Neural progenitor cell (in vitro differentiated cells): Measurements from ENCODE around the gene AZU1. TPM values are rescaled to one million over a fixed set of nuclear protein-coding genes. Genes with fewer than 3 reads are reported as not detected.
"Not testable (repeated sequence)": the region's sequence is repeated elsewhere in the genome, so short reads cannot be mapped to it uniquely, and the experiment has no call there.

Experiments used
- DNase-seq: peaks from one replicate; pipeline ENCODE4 v3.0.0-alpha.2; 2016; ENCODE audit warnings: low spot score
- H2AFZ ChIP-seq: fragments of 200-600 bp; sonication (generic); replicated peaks from 2 replicates; pipeline ENCODE4 v1.6.1; 2016; ENCODE audit warnings: antibody characterized with exemption
- H3F3A ChIP-seq: fragments of 200-600 bp; sonication (generic); 2 replicates; pipeline ENCODE4 v1.6.1; 2016; ENCODE audit warnings: antibody characterized with exemption, low read depth
- H3K27ac ChIP-seq: fragments of 200-600 bp; sonication (generic); 2 replicates; pipeline ENCODE4 v1.5.1; 2016; ENCODE audit warnings: mild to moderate bottlenecking
- H3K27me3 ChIP-seq: fragments of 200-600 bp; sonication (generic); 2 replicates; pipeline ENCODE4 v1.6.1; 2016; ENCODE audit warnings: mild to moderate bottlenecking, moderate library complexity
- H3K36me3 ChIP-seq: fragments of 200-600 bp; sonication (generic); 2 replicates; pipeline ENCODE4 v1.5.1; 2016
- H3K4me1 ChIP-seq: fragments of 200-600 bp; sonication (generic); 2 replicates; pipeline ENCODE4 v1.6.1; 2016; ENCODE audit warnings: mixed run types
- H3K4me2 ChIP-seq: fragments of 200-600 bp; sonication (generic); 2 replicates; pipeline ENCODE4 v1.6.1; 2016
- H3K4me3 ChIP-seq: fragments of 200-600 bp; sonication (generic); 2 replicates; pipeline ENCODE4 v1.5.1; 2016
- H3K79me2 ChIP-seq: fragments of 200-600 bp; sonication (generic); 2 replicates; pipeline ENCODE4 v1.6.1; 2016; ENCODE audit warnings: low read depth
- H3K9ac ChIP-seq: fragments of 200-600 bp; sonication (generic); 2 replicates; pipeline ENCODE4 v1.6.1; 2016
- H3K9me3 ChIP-seq: fragments of 200-600 bp; sonication (generic); 2 replicates; pipeline ENCODE4 v1.5.1; 2016; ENCODE audit warnings: low read depth
- H4K20me1 ChIP-seq: fragments of 200-600 bp; sonication (generic); 2 replicates; pipeline ENCODE4 v1.6.1; 2016; ENCODE audit warnings: low read depth
- H3K27ac Mint-ChIP-seq: 3 replicates; pipeline ENCODE4 v1.8.0; 2021; ENCODE audit warnings: mixed read lengths
- H3K27me3 Mint-ChIP-seq: 2 replicates; pipeline ENCODE4 v1.8.0; 2022; ENCODE audit warnings: low read depth, mild to moderate bottlenecking, inconsistent platforms, moderate library complexity, mixed read lengths; ENCODE audit not compliant: insufficient read depth
- H3K36me3 Mint-ChIP-seq: 3 replicates; pipeline ENCODE4 v1.8.0; 2021; ENCODE audit warnings: mixed read lengths
- H3K4me1 Mint-ChIP-seq: 3 replicates; pipeline ENCODE4 v1.8.0; 2021; ENCODE audit warnings: mixed read lengths
- H3K4me3 Mint-ChIP-seq: 3 replicates; pipeline ENCODE4 v1.8.0; 2021; ENCODE audit warnings: mild to moderate bottlenecking, moderate library complexity, mixed read lengths
- H3K9me3 Mint-ChIP-seq: 3 replicates; pipeline ENCODE4 v1.8.0; 2020; ENCODE audit warnings: mixed read lengths
- EZH2 ChIP-seq: fragments of 200-600 bp; sonication (generic); IDR thresholded peaks from 2 replicates; pipeline ENCODE4 v1.6.1; 2017; ENCODE audit warnings: antibody characterized with exemption, mild to moderate bottlenecking, moderate library complexity
- EZH2phosphoT487 ChIP-seq: fragments of 200-600 bp; sonication (generic); IDR thresholded peaks from 2 replicates; pipeline ENCODE4 v1.6.1; 2017; ENCODE audit warnings: antibody characterized with exemption
- total RNA-seq: library from RNA; depleted of rRNA; stranded (reverse); fragments of >200 nt; gene quantifications from 2 replicates; pipeline ENCODE4 v1.2.3, GENCODE V29; 2015; ENCODE audit warnings: low replicate concordance
- TF ChIP-seq, protein P1 (sequence below): fragments of 200-600 bp; sonication (generic); IDR thresholded peaks from 2 replicates; pipeline ENCODE4 v1.5.1; 2017; ENCODE audit warnings: antibody characterized with exemption, mild to moderate bottlenecking

The AZU1 gene
- total RNA-seq, 1 donor from 2014 or later = 1.0 TPM

DNA sequence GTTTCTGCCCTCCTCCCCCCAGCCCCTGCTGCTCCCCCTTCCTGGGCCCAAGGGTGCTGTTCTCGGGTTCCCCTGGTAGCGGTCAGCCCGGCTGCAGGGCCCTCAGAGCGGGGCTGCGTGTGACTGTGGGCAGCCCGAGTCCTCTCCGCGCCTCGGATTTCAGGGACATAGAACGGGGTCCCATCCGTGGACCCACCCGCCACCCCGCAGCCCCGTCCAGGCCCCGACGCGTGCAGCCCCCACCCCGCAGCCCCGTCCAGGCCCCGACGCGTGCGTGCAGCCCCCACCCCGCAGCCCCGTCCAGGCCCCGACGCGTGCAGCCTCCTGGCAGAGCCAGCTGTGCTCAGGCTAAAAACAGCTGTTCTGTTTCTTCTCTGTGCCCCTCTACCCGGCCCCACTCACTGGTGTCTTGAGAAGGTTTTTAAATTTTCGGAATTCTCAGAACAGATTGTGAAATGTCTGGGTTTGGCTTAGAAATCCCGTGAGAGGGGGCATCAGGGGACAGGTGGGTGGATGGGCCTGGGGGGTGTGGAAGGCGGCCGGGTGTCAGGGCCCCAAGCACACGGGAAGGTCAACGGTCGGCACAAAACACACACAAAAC is 7.7 kb downstream of the AZU1 start:
- Histone ChIP-seq H3K4me1 (no peaks in the 10 kb centered on the region), H3K27ac (no peak overlapping the region), H3F3A (no peaks in the 10 kb centered on the region), H3K9me3 (no peaks in the 10 kb centered on the region), H3K36me3 (no peaks in the 10 kb centered on the region), H3K79me2 (no peaks in the 10 kb centered on the region), H3K9ac (no peak overlapping the region), H4K20me1 (no peaks in the 10 kb centered on the region), H3K4me2 (no peak overlapping the region), H3K4me3 (no peak overlapping the region), H2AFZ (no peak overlapping the region), H3K27me3 (no peaks in the 10 kb centered on the region)
- Mint-ChIP-seq H3K36me3 (no peaks in the 10 kb centered on the region), H3K4me1 (peaks cover 10% of the 10 kb centered on the region), H3K27me3 (peaks cover 7% of the 10 kb centered on the region), H3K4me3 (peak overlapping the region; percentile 69), H3K9me3 (no peaks in the 10 kb centered on the region), H3K27ac (peak overlapping the region; percentile 74)
- TF ChIP-seq, protein P1, sequence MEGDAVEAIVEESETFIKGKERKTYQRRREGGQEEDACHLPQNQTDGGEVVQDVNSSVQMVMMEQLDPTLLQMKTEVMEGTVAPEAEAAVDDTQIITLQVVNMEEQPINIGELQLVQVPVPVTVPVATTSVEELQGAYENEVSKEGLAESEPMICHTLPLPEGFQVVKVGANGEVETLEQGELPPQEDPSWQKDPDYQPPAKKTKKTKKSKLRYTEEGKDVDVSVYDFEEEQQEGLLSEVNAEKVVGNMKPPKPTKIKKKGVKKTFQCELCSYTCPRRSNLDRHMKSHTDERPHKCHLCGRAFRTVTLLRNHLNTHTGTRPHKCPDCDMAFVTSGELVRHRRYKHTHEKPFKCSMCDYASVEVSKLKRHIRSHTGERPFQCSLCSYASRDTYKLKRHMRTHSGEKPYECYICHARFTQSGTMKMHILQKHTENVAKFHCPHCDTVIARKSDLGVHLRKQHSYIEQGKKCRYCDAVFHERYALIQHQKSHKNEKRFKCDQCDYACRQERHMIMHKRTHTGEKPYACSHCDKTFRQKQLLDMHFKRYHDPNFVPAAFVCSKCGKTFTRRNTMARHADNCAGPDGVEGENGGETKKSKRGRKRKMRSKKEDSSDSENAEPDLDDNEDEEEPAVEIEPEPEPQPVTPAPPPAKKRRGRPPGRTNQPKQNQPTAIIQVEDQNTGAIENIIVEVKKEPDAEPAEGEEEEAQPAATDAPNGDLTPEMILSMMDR = no peak
- TF ChIP-seq EZH2 = no peak
- TF ChIP-seq EZH2phosphoT487 = no peak
- no peak for DNase-seq

DNA sequence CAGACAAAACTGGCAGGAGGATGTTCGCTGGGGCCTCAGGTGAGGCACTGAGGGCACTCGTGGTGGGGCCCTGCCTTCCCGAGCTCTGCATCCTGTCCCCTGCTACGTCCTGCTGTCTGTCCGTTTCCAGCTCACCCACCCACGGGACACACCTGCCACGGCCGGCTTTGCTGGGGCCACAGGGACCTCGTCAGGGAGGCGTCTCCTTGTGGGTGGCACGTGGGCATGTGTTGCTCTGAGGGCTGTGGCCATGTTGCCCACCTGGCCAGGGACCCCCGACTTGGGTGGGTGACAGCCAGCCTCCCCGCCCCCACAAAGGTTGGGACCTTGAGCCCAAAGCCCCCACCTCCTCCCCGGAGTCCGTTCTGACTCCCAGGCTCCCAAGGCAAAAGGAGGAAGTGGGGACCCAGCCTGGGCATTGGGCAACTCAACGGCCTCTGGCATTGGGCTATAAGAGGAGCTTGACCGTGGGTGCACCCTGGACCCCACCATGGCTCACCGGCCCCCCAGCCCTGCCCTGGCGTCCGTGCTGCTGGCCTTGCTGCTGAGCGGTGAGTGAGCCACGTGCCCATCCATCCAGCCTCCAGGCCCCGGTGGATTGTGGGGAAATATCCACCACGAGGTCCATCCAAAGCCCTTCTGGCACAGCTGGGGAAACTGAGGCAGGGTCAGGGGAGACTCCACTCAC is 13.0 kb downstream of the AZU1 start, which contains the start of gene PRTN3:
PRTN3 (plus strand) TSS at position 481 of the 688 bp plus-strand sequence; CDS start at position 491, 10 bp downstream.
- Mint-ChIP-seq H3K4me1 (peaks cover 19% of the 10 kb centered on the region), H3K4me3 (peak within 1 kb of the TSS; percentile 58), H3K36me3 (no peaks in the 10 kb centered on the region), H3K27me3 (peaks cover 28% of the 10 kb centered on the region), H3K9me3 (peaks cover 3% of the 10 kb centered on the region), H3K27ac (peak within 1 kb of the TSS; percentile 22)
- no peak within 1 kb of the TSS for H3K27ac ChIP-seq
- H4K20me1 ChIP-seq = no peaks in the 10 kb centered on the region
- no peaks in the 10 kb centered on the region for H3K79me2 ChIP-seq
- H3K36me3 ChIP-seq = no peaks in the 10 kb centered on the region
- no peaks in the 10 kb centered on the region for H3K9me3 ChIP-seq
- H2AFZ ChIP-seq = no peak within 1 kb of the TSS
- no peak within 1 kb of the TSS for H3K4me2 ChIP-seq
- H3F3A ChIP-seq = peaks cover 18% of the 10 kb centered on the region
- peaks cover 3% of the 10 kb centered on the region for H3K4me1 ChIP-seq
- TF ChIP-seq EZH2phosphoT487 = no peak
- no peak for TF ChIP-seq EZH2
- TF ChIP-seq, protein P1 = no peak
- no peak within 1 kb of the TSS for H3K9ac ChIP-seq
- H3K27me3 ChIP-seq = peaks cover 36% of the 10 kb centered on the region
- no peak for DNase-seq
- no peak within 1 kb of the TSS for H3K4me3 ChIP-seq

DNA sequence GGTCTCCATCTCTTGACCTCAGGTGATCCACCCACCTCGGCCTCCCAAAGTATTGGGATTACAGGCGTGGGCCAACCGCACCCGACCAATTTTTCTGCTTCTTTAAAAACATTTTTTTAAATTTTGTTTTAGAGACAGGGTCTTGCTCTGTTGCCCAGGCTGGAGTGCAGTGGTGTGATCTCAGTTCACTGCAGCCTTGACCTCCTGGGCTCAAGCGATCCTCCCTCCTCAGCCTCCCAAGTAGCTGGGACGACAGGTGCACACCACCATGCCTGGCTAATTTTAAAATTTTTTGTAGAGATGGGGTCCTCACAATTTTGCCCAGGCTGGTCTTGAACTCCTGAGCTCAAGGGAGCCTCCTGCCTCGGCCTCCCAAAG is 15.2 kb downstream of the AZU1 start:
- H3F3A ChIP-seq = peaks cover 18% of the 10 kb centered on the region
- not testable (repeated sequence) for H3K36me3 Mint-ChIP-seq, H3K27ac ChIP-seq, H4K20me1 ChIP-seq, H2AFZ ChIP-seq, H3K36me3 ChIP-seq, H3K4me3 ChIP-seq, H3K9ac ChIP-seq, H3K9me3 Mint-ChIP-seq, DNase-seq, H3K9me3 ChIP-seq, H3K4me2 ChIP-seq, H3K4me1 ChIP-seq, H3K79me2 ChIP-seq, H3K27ac Mint-ChIP-seq
- peak overlapping the region; percentile 77 for H3K4me3 Mint-ChIP-seq
- peaks cover 17% of the 10 kb centered on the region for H3K4me1 Mint-ChIP-seq
- H3K27me3 Mint-ChIP-seq = peaks cover 32% of the 10 kb centered on the region
- peaks cover 46% of the 10 kb centered on the region for H3K27me3 ChIP-seq
